HG02970 (cell line): Measurements from ENCODE around the gene KLK10.

Experiments
- ATAC-seq: cut with Tn5 transposase; IDR thresholded peaks from one replicate; pipeline ENCODE4 v1.9.1; 2021; ENCODE audit warnings: mild to moderate bottlenecking, moderate library complexity, moderate number of reproducible peaks; ENCODE audit not compliant: unreplicated experiment, low FRiP score

KLK10 gene

DNA sequence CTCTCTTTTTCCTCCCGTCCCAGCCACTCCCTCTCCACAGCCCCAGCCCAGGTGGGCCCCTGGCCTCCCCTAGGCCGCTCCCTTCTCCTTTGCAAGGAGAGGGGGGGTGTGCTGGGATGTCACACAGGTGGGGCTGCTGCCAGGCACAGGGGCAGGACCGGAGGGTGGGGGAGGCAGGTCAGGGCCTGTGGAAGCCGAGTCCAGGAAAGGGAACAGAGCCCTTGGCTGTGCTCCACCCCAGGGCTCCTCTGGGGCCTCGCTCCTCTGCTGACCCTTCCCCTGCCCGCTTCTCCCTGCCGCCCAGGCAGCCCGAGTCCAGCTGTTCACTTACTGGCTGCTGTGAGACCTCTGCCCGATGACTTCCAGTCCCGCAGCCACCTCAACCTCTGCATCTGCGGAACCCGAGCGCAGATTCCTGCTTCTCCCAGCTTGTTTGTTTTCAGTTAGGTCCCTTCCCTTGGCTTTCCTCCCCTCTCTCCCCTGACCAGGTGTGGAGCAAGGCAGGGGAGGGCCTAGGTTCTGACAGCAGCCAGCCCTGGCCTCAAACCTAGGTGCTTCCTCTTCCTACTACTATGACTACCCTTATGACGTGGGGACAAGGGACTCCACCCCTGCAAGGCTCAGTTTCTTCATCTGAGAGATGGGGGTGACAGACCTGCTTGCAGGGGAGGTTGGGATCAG is 7.8 kb upstream of the KLK10 start:
- ATAC-seq = no peak

DNA sequence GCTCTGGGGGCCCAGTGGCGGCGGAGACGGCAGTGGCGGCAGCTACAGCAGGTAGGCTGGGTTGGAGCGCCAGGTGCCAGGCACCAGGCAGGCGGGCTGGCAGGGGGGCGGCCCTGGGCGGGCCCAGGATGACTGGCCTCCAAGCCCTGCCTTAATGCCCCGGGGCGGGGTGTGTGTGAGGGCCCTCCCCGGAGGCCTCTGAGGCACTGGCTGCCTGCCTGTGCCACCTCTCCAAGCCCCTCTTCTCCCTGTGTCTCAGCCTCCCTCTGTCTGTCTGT is 7.0 kb upstream of the KLK10 start, which contains the start of gene KLK11:
Gene KLK11, minus strand, starts transcription at position 63 of the 278 bp plus-strand sequence. CDS start 985 bp downstream, outside the sequence.
- ATAC-seq = no peak

DNA sequence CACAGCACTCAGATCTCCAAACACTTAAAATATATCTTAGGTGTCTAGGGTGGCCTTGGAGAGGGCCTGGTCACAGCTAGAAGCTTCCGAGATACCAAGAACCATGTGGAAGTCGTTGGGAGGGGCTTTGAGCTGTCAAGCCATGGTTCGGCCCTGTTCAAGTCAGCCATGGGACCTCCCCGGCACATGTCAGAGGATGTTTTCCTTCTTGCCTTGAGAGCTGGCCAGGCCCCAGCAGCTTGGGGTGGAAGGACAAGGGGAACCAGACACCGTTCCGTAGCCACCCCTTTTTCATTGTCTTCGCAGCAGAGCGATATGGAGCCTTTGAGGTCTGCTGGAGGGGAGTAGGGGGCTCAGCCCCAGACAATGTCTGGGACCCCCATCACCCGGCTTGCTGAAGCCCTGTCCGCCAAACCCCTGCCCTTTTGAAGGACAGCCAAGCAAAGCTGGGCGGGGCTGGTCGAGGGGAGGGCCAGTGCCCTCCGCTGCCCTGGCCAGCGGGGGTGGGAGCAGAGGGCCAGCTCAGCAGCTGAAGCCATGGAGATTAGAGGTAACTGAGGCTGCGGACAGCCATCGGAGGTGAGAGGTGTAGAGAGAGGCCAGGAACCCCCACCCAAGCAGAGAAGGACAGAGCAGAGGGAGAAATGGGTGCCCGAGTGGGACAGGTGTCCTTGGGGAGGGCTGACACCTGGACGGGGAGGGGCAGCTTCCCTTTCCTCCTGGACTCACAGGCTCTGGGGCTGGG is 6.5 kb upstream of the KLK10 start:
- no peak for ATAC-seq

DNA sequence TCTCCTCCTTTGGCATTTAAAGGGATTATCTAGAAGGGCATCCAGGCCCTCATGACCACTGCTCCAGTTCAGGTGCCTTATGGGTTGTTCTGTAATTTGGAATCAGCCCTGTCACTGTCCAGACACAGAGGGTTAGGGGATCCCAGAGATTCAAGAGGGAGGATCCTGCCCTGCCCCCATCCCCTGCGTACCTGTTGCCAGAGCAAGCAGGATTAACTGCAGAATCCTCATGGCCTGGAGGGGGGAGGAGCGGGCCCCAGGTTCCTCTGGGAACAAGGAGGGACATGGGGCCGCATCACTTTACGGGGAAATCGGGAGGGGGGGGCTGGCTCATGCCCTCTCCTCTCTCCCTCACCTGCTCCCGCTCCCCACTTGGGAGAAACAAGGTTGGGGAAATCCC is 5.9 kb upstream of the KLK10 start:
- ATAC-seq = no peak

DNA sequence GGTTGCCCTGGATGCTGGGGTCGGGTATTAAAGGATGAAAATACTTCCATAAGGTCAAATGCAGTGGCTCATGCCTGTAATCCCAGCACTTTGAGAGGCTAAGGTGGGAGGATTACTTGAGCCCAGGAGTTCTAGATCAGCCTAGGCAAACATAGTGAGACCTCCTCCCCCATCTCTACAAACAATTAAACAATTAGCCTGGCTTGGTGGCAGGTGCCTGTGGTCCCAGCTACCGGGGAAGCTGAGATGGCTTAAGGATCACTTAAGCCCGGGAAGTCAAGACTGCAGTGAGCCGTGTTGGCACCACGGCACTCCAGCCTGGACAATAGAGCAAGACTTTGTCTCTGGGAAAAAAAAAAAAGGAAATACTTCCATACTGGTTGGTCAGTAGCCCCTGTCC is 5.4 kb upstream of the KLK10 start:
- ATAC-seq = no peak

DNA sequence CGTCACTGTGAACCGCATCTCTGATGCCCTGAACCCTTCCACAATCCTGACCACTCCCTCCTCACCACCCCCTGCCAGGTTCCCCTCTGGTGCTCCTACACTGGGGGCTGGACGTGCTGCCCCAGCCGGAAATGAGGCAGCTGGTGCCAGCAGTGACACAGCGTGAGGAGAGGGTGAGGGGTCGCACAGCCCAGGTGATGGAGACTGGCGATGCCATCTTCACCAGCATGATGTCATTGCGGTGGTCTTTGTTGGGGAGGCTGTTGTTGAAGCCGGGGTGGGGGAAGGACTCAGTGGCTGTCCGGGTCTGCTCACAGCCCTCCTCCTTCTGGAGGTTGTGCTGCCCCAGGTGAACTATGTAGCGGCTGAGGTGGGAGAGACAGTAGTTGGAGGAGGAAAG is 4.4 kb upstream of the KLK10 start:
- ATAC-seq = no peak

DNA sequence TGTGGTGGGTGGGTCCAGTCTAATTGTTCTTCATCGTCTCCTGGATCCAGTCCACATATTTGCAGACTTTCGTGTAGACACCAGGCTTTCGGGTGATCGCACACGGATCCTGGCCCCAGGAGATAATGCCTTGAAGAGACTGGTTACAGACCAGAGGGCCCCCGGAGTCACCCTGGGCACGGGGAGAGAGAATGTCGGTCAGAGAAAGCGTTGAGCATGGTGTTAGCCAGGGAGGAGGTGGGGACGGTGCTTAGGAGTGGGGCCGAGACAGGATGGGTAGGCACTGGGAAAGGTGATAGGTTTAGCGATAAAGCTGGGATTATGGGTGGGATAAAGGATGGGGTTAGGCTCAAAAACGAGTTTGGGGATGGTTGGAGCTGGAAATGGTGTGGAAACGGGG is 3.0 kb upstream of the KLK10 start:
- no peak for ATAC-seq

DNA sequence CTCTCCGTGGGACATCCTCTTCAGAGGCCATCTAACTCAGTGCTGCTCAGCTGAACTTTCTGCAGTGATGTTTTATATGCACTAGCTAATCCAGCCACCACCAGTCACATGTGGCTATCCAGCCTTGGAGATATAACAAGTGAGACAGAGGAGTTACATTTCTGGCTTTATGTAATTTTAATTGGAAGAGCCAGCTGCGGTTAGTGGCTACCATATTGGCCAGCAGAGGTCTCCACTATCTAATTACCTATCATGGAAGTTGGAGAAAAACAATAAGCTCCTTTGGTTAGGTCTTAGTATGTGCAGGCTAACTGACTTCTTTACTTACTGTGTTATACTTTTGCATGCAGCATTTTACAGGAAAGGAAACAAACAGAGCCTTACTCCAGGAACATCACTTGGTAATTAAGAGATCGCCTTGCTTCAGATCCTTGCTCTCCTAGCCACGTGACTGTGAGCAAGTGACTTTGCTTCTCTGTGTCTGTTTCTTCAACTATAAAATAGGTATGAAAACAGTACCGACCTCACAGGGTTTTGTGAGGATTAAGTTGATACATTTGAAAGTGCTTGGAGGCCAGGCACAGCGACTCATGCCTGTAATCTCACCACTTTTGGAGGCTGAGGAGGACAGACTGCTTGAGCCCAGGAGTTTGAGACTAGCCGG is 1.6 kb upstream of the KLK10 start:
- no peak for ATAC-seq

DNA sequence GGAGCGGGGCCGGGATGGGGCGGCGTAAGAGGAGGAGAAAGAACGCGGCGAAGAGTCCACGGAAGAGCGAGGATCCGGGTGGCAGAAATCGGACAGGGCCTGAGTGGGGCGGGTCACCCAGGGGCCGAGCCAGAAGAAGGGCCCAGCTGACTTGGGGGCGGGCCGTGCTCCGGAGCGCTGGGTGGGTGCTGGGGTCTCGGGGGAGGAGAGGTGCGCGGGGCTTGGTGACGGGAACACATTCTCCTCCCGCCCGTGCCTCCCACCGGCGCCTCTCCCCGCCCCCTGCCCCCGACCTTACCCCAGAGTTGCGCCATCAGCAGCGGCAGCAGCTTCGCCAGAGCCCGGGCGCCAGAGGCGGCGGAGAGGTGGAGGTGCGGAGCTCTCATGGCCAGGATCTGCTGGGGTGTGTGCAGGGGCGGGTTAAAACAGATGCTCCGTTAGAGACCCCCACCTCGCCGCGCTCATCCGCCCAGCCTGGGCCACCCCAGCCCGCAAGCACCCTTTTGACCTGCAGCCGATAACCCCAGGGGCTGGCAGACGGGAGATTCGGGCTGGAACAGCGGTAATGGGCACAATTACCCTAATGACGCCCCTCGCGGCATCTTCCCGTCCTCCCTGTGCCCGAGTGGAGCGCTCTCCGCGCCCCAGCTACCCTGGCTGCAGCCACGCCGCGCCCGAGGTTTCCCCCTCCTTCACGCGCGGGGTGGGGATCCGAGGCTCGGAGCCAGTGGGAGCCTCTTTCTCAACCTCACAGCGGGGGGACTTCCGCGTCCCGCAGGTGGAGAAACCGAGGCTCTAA is 565 bp downstream of the KLK10 start:
- ATAC-seq = no peak

DNA sequence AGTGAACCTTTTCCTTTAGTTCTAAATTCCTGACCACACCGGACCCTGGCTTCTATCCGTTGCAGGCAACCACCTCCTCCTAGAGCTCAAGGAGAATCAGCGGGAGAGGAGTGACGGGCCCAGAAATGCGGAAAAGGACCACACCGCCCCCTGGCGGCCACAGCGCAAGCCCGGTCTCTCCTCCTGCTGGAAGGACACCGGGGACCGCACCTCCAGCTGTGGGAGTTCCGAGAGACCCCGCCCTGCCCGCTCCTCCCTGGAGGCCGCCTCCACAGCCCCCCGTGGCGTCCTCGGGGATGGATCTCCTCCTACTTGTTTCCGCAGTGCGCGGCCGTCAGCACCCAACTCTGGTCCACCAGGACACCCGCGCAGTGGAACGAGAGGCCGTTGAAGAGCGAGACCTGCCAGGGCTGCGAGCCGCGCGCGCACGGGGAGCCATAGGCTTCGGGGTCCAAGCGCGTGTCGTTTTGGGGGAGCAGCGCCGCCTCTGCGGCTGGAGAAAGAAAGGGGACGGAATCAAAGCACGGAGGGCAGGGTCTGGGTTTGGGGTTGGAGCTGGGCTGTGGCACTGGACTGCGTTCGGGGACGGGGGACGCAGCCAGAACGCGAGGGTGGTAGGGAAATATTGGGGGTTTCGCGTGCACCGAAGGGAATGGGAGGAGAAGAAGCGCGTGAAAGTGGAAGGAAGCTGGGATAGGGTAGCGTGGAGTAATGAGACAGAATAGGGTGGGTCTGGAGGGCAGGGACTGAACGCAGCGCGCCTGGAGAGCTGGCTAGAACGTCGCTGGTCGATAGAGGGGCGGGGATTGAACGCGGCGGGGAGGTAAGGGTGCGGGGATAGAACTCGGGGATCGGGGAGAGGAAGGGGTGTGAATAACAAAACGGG is 2.5 kb downstream of the KLK10 start:
- ATAC-seq = no peak

DNA sequence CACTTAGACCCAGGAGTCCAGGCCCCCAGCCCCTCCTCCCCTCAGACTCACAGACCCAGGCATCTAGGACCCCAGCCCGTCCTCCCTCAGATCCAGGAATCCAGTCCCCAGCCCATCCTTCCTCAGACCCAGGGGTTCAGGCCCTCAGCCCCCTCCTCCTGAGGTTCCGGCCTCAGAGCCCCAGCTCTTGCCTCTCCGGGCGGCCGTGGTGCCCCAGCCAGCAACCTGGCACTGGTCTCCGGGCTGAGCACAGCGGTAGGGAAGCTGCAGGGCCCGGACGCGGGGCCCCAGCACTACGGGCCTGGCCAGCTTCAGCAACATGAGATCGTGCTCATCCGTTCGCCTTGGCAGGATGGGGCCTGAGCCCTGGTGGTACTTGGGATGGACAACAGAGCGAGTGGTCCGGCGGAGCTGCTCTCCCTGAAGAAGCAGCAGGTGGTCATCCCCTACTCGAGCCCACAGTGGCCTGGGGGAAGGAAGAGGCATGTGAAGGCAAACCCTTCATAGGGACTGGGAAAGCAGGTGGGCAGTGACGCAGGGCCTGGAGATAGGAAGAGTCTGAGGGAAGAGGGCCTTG is 3.7 kb downstream of the KLK10 start:
- no peak for ATAC-seq

DNA sequence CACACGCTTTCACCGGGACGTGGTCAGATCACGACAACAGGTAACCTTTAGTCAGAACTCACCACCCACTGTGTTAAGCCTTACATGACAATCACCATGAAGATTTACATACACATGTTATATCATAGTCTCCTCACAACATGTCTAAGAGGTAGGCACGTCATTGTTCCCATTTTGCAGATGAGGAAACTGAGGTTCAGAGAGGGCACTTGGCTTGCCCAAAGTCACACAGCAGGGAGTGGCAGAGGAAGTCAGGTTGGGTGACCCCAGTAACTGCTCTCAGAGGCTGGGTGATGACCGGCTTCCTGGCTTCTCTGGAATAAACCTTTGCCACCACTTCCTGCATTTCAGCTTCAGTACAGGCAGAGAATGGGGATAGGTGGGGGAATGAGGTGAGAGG is 5.3 kb downstream of the KLK10 start:
- ATAC-seq = no peak

DNA sequence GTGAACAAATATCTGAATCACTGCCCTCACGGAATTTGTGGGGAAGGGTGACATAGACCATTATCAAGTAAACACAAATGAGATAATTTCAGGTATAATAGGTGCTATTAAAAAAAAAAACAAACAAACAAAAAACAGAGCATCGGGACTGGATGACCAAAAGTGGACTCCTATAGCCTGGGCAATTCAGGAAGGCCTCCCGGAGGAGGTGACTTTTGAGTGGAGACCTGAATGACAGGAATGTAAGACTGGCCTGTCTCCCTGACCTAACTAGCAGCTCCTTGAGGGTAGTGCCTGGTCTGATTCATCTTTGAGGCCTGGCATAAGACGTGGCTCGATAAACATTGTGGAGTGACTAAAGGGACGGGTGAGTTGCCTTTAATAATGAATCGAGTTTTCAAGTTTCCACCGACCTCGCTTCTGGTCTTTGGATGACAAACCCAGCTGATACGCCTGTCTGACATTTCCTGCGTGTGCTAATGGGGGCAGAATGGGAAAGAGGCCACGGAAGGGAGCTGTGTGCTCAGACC is 6.8 kb downstream of the KLK10 start:
- no peak for ATAC-seq

DNA sequence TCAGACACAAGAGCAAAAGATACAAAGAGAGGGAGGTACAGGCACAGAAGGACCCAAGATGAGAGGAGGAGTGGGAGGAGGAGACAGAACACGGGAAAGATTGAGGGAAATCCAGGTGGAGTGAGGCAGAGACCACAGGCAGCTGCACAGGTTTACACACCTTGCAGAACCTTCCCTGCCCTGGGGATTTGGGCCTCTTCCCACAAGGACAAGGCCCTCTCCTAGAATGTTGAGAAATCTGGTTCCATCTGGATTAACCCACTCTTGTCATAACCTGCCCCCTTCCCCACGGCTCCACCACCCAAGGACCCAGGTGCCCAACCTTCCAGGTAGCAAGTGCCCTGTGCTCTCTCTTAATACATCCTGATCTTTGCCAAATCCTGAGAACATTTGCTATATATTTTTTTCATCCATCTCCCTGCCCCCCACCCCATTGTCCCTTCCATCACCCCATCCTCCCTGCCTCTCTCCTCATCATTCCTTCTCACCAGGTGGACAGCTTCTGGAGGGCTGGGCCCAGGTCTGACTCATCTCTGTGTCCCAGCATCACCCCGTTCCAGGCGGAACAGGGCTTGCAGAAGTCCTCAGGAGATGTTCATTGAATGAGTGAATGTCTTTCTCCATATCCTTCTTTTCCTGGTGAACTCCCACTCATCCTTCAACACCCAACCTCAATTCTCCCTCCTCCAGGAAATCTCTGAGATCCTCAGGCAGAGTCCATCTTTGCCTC is 9.3 kb downstream of the KLK10 start:
- no peak for ATAC-seq

DNA sequence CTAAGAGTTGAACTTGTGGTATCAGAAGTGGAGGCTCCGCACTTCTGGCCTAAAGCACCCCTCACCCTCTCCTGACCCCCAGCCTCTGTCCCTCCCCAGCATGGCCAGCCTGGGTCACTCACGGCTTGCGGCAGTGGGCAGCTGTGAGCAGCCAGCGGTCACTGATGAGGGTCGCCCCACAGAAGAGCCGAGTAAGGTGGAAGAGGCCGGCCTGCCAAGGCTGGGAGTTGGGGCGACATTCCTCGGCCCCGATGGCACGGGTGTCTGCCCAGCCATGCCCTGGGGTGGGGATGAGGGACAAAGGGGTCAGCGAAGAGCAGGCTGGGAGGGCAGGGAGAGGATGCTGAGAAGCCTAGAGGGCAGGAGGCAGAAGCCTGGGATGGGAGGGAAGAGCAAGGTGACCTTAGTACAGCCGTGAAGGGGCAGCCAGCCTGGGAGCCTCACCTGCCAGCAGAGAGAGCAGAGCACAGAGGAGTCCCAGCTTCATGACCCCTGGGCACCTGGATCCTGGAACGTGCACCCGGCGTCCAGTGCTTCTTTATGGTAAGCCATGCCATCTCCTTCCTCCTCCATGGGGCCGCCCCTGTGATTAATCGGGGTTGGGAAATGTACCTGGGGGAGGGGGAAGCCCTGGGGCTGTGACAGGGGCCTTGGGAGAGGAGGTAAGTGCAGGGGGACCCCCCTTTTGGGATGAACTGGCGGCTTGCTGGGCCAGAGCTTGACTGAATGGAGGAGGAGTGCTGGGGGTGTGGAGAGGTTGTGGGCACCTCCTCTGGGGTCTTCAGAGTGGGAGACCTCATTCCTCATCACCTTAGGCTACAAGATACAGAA is 10.2 kb downstream of the KLK10 start:
- no peak for ATAC-seq

DNA sequence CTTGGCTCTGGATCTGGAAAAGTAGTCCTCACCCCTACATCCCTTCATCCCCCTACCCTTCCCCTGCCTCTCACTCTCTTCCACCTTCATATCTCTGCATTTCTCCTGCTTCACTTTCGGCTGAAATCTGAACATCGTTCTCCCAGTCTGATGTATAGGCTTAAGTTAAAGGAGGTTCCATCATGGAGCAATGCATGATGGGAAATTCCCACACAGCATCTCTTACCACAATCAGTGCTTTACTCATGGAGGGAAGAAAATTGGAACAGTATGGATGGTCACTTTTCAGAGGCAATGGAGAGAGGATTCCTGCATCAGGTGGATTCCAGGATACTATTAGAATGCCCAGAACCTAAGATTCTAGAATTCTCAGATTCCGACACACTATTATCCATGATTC is 12.0 kb downstream of the KLK10 start:
- ATAC-seq = no peak

DNA sequence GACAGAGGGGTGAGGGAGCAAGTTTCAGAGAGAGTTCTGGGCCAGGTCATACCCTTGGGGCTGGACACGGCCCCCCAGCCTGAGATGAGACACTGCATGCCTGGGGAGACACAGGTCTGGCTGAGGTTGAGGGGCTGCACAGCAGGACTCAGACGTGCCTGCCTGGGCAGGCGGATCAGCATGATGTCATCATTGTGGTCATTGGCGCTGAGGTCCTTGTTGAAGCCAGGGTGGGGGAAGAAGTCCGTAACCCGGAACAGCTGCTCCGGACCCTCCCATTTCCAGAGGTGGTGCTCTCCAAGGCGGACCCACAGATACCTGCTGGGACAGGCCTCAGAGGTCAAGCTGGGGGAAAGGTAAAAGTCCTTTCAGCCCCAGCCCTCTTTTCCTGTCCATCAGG is 13.1 kb downstream of the KLK10 start:
- ATAC-seq = no peak

DNA sequence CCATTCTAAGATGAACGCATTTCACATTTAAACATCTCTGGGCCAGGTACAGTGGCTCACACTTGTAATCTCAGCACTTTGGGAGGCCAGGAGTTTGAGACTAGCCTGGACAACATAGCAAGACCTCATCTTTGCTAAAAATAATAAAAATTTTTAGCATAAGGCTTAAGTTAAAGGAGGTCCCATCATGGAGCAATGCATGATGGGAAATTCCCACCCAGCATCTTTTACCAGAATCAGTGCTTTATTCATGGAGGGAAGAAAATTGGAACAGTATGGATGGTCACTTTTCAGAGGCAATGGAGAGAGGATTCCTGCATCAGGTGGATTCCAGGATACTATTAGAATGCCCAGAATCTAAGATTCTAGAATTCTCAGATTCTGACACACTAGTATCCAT is 14.3 kb downstream of the KLK10 start:
- ATAC-seq = no peak
